ENCODE measurements around the gene DPYSL5.

- TF ChIP-seq, protein P1, sequence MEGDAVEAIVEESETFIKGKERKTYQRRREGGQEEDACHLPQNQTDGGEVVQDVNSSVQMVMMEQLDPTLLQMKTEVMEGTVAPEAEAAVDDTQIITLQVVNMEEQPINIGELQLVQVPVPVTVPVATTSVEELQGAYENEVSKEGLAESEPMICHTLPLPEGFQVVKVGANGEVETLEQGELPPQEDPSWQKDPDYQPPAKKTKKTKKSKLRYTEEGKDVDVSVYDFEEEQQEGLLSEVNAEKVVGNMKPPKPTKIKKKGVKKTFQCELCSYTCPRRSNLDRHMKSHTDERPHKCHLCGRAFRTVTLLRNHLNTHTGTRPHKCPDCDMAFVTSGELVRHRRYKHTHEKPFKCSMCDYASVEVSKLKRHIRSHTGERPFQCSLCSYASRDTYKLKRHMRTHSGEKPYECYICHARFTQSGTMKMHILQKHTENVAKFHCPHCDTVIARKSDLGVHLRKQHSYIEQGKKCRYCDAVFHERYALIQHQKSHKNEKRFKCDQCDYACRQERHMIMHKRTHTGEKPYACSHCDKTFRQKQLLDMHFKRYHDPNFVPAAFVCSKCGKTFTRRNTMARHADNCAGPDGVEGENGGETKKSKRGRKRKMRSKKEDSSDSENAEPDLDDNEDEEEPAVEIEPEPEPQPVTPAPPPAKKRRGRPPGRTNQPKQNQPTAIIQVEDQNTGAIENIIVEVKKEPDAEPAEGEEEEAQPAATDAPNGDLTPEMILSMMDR (IDR thresholded peaks at IDR 0.05; ENCODE audit: low read length): no peak
- no peak for TF ChIP-seq EZH2 (IDR thresholded peaks at IDR 0.05; ENCODE audit: borderline replicate concordance, low read length)
Measured at GRCh38 chr2:26850000-26850431, 2.1 kb downstream of the DPYSL5 start.
